Measurements from ENCODE around the gene U2AF2. TPM values are rescaled to one million over a fixed set of nuclear protein-coding genes. Genes with fewer than 3 reads are reported as not detected.
A peak's percentile ranks its signal among the peaks of the same experiment; 100 is the strongest.

Gene U2AF2
- polyA plus RNA-seq, 1 of the 3 experiments (the other 2 are of a cell fraction), result 321 TPM

DNA sequence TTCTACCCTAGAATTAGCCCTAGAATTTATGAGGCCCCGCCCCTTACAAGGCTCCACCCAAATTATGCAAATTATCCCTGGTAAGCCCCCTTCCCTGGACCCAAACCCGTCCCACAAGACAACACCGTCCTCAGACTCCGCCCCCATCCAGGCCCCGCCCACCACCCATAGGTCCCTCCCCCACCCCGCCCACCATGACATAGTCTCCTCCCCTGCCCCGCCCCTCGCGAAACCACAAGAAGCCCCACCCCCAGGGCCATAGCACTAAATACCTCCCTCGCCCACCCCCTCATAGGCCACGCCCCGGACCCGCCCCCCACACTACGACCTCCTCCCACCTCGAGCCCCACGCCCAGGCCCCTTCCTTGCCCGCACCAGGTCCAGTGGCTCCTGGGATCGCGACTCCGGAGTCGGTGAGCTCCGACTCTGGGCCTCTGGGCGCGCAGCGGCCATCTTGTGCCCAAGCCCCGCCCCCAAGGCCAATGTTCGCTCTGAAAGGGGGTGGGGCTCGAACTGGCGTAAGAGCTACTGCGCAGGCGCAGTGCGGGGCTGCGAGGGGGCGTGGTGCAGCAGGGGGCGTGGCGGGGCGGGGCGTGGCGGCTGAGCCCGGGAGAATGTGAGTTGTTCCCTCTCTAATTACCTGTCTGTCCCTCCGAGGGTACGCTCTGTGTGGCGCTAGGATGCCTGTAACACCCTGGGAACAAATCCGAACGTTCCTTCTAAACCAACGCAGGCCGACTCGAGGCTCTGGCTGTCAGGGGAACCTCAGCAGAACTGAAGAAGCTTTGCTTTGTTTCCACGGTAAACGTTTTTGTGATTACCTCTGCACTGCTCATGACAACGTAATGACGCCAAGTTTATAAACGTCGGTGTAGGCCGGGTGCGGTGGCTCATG is 30.5 kb upstream of the U2AF2 start, which contains the start of gene ZNF784:
TSS of gene ZNF784 (minus strand) at position 458 of the 895 bp plus-strand sequence. CDS start at position 453, 5 bp downstream.
- no peaks in the 10 kb centered on the region for H4K20me1 ChIP-seq (ENCODE audit: insufficient read depth)
- H3K9ac ChIP-seq, result peak within 1 kb of the TSS; percentile 84
- H3K36me3 ChIP-seq (replicated peaks in 1 of 2; ENCODE audit: control insufficient read depth in 1 of 2, insufficient read depth in 2 of 2, low read length in 1 of 2), result peaks cover 0 to 3% of the 10 kb centered on the region in 2 experiments
- H3K4me1 ChIP-seq (ENCODE audit: control insufficient read depth in 1 of 2, insufficient read depth in 2 of 2, low read depth in 1 of 2, low read length in 1 of 2), result peaks cover 0 to 2% of the 10 kb centered on the region in 2 experiments; a peak in 1 of 4 replicates
- no peaks in the 10 kb centered on the region for H3K27me3 ChIP-seq (ENCODE audit: insufficient read depth)
- H3K9me3 ChIP-seq, result no peaks in the 10 kb centered on the region
- ChIA-PET POLR2A (interaction anchor here (0.6 to 1.6 kb wide), 10 partner anchors 13 to 371 kb away, joined by 3 to 7 read pairs (median 4); partner anchors contain the start of genes FIZ1, ZNF524 and ZNF628), CTCF (interaction anchor here (1.0 to 4.7 kb wide), 8 partner anchors 9 to 120 kb away, joined by 3 to 30 read pairs (median 5); partner anchors contain the start of gene ZNF865)
- peak within 1 kb of the TSS; percentile 52 to 74 for H3K4me3 ChIP-seq (ENCODE audit: low read depth in 2 of 2, low read length in 1 of 2)
- peak within 1 kb of the TSS; percentile 87 to 90 for H3K27ac ChIP-seq (ENCODE audit: low read depth in 2 of 2, low read length in 1 of 2)
- DNase-seq, result peak; percentile 97
- H3F3A ChIP-seq (replicated peaks; ENCODE audit: insufficient read depth), result peaks cover 8% of the 10 kb centered on the region
- WGBS (ENCODE audit: low lambda C conversion rate), result under 1% methylated on average over 32 of the region's 56 CpGs
- no peaks in the 10 kb centered on the region for H3K9me2 ChIP-seq
- peaks cover 11% of the 10 kb centered on the region; the same call in 1 of the 2 replicates for H3K79me2 ChIP-seq (ENCODE audit: insufficient read depth)
- H2AFZ ChIP-seq (ENCODE audit: low read depth), result peak within 1 kb of the TSS; percentile 90
- peak within 1 kb of the TSS; percentile 86 for H3K4me2 ChIP-seq
- TF ChIP-seq MXI1 (IDR thresholded peaks at IDR 0.05; ENCODE audit: low read depth, low read length) (no peak), NRF1 (IDR thresholded peaks at IDR 0.05; ENCODE audit: low read depth, low read length) (peak; percentile 74), USF1 (IDR thresholded peaks at IDR 0.05; ENCODE audit: borderline replicate concordance, low read depth) (no peak), POLR2AphosphoS5 (IDR thresholded peaks at IDR 0.05; ENCODE audit: low read depth, low read length) (peak; percentile 84), TCF12 (IDR thresholded peaks at IDR 0.05) (no peak), REST (IDR thresholded peaks at IDR 0.05; ENCODE audit: low read depth, low read length) (peak; percentile 47; the same call in 1 of the 2 replicates), FOXM1 (IDR thresholded peaks at IDR 0.05; ENCODE audit: low read depth) (no peak), EP300 (IDR thresholded peaks at IDR 0.05; ENCODE audit: borderline replicate concordance in 1 of 2, low read depth in 1 of 2, low read length in 1 of 2) (no peak), RFX5 (IDR thresholded peaks at IDR 0.05; ENCODE audit: low read length) (no peak), RAD21 (IDR thresholded peaks at IDR 0.05; ENCODE audit: low read length) (no peak), RCOR1 (IDR thresholded peaks at IDR 0.05; ENCODE audit: low read length) (no peak), YY1 (IDR thresholded peaks at IDR 0.05; ENCODE audit: low read depth) (peak; percentile 94), NFIC (IDR thresholded peaks at IDR 0.05; ENCODE audit: borderline replicate concordance) (no peak), EZH2phosphoT487 (IDR thresholded peaks at IDR 0.05; ENCODE audit: borderline replicate concordance, low read depth) (no peak), FOSL2 (IDR thresholded peaks at IDR 0.05; ENCODE audit: borderline replicate concordance, low read depth) (no peak), TAF1 (IDR thresholded peaks at IDR 0.05; ENCODE audit: borderline replicate concordance, low read depth, low read length) (peak; percentile 99), RXRA (IDR thresholded peaks at IDR 0.05; ENCODE audit: borderline replicate concordance, low read depth) (no peak), CHD2 (IDR thresholded peaks at IDR 0.05; ENCODE audit: low read length, partially characterized antibody) (peak; percentile 55), GATA2 (CRISPR knock-in tag; IDR thresholded peaks at IDR 0.05) (no peak), JUND (IDR thresholded peaks at IDR 0.05) (no peak), GABPA (IDR thresholded peaks at IDR 0.05; ENCODE audit: low read depth) (no peak), TEAD4 (IDR thresholded peaks at IDR 0.05; ENCODE audit: borderline replicate concordance, insufficient read depth) (no peak), CTCF (IDR thresholded peaks at IDR 0.05) (no peak)
- TF ChIP-seq, protein P1, sequence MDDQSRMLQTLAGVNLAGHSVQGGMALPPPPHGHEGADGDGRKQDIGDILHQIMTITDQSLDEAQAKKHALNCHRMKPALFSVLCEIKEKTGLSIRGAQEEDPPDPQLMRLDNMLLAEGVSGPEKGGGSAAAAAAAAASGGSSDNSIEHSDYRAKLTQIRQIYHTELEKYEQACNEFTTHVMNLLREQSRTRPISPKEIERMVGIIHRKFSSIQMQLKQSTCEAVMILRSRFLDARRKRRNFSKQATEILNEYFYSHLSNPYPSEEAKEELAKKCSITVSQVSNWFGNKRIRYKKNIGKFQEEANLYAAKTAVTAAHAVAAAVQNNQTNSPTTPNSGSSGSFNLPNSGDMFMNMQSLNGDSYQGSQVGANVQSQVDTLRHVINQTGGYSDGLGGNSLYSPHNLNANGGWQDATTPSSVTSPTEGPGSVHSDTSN (IDR thresholded peaks at IDR 0.05), result 0 out of 2 replicates have a peak, but pooled peaks have one; percentile 3
- TF ChIP-seq, protein P2, sequence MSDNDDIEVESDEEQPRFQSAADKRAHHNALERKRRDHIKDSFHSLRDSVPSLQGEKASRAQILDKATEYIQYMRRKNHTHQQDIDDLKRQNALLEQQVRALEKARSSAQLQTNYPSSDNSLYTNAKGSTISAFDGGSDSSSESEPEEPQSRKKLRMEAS (IDR thresholded peaks at IDR 0.05; ENCODE audit: low read depth), result peak; percentile 29; the same call in 1 of the 2 replicates
